ENCODE results near the gene MTHFD2.

The MTHFD2 gene

DNA sequence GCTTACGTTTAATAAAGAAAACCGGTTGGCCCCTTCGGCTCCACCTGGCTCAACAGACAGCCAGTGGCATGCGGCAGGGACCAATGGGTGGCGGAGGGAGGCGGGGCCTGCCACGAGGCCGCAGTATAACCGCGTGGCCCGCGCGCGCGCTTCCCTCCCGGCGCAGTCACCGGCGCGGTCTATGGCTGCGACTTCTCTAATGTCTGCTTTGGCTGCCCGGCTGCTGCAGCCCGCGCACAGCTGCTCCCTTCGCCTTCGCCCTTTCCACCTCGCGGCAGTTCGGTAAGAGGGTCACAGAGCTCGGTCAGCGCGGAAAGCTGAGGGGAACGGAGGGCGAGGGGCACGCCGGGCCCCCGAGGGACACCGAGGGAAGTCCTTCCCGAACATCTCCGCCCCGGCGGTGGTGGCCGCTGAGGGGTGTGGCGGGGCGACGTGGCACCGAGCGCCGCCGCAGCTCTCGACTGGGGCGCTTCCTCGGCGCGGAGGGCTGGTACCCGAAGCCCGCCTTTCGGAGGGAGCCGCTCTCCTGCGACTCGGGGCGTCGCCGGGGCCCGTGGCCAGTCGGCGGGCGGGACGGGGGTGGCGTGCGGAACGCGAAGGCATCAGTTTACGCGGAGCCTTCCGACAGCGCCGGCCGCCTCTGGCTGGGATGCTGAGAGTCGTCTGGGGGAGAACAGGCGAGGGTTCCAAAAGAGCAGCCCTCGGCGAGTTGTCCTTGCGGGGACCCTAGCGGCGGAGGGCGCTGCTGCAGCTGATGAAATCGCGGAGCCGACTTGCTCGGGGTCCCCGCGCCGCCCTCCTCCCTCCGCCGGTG lies at the start of gene MTHFD2:
MTHFD2 (plus strand) TSS at position 155 of the 814 bp plus-strand sequence; CDS start at position 182, 27 bp downstream.
- Histone ChIP-seq H3K36me3 (ENCODE audit: insufficient read depth, low read length) (peaks cover 38% of the 10 kb centered on the region), H3K4me2 (ENCODE audit: low read length) (peak within 1 kb of the TSS; percentile 92), H3K27ac (ENCODE audit: low read depth, low read length, poor library complexity, severe bottlenecking) (peak within 1 kb of the TSS; percentile 80), H3F3A (ENCODE audit: insufficient read depth, low read length) (no peaks in the 10 kb centered on the region), H3K9me2 (ENCODE audit: low read depth, low read length) (no peaks in the 10 kb centered on the region), H3K9ac (ENCODE audit: low read length) (peak within 1 kb of the TSS; percentile 89), H3K9me3 (ENCODE audit: low read length) (no peaks in the 10 kb centered on the region), H3K27me3 (ENCODE audit: insufficient read depth, low read length) (no peaks in the 10 kb centered on the region), H3K4me3 (ENCODE audit: low read depth, low read length, poor library complexity, severe bottlenecking) (peak within 1 kb of the TSS; percentile 77), H3K79me2 (ENCODE audit: insufficient read depth, low read length) (peaks cover 46% of the 10 kb centered on the region), H2AFZ (ENCODE audit: low read length) (no peak within 1 kb of the TSS), H4K20me1 (ENCODE audit: insufficient read depth, low read length) (no peaks in the 10 kb centered on the region), H3K4me1 (ENCODE audit: insufficient read depth, low read length, severe bottlenecking) (peaks cover 42% of the 10 kb centered on the region)
- TF ChIP-seq, protein P1, sequence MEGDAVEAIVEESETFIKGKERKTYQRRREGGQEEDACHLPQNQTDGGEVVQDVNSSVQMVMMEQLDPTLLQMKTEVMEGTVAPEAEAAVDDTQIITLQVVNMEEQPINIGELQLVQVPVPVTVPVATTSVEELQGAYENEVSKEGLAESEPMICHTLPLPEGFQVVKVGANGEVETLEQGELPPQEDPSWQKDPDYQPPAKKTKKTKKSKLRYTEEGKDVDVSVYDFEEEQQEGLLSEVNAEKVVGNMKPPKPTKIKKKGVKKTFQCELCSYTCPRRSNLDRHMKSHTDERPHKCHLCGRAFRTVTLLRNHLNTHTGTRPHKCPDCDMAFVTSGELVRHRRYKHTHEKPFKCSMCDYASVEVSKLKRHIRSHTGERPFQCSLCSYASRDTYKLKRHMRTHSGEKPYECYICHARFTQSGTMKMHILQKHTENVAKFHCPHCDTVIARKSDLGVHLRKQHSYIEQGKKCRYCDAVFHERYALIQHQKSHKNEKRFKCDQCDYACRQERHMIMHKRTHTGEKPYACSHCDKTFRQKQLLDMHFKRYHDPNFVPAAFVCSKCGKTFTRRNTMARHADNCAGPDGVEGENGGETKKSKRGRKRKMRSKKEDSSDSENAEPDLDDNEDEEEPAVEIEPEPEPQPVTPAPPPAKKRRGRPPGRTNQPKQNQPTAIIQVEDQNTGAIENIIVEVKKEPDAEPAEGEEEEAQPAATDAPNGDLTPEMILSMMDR (IDR thresholded peaks at IDR 0.05; ENCODE audit: low read length): peak; percentile 69
- TF ChIP-seq EZH2 (IDR thresholded peaks at IDR 0.05; ENCODE audit: borderline replicate concordance, low read length): no peak

DNA sequence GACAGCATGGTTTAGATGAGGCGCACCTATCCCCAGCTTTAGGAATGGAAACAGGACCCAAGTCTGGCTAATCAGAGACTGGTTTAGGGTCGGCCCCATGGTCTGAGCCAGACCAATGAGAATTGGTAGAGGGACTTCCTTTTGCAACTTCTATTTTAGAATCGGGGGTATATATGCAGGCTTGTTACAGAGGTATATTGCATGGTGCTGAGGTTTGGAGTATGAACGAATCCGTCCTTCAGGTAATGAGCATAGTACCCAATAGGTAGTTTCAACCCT lies 49.2 kb upstream of the MTHFD2 start:
- no peaks in the 10 kb centered on the region for H3K9me2 ChIP-seq (ENCODE audit: low read depth, low read length)
- H3K36me3 ChIP-seq (ENCODE audit: insufficient read depth, low read length): peaks cover 37% of the 10 kb centered on the region; the same call in 1 of the 2 replicates
- no peak overlapping the region for H2AFZ ChIP-seq (ENCODE audit: low read length)
- H4K20me1 ChIP-seq (ENCODE audit: insufficient read depth, low read length): no peaks in the 10 kb centered on the region
- peak overlapping the region; percentile 96 for H3K4me2 ChIP-seq (ENCODE audit: low read length)
- peak overlapping the region; percentile 36 for H3K27ac ChIP-seq (ENCODE audit: low read depth, low read length, poor library complexity, severe bottlenecking)
- H3K9me3 ChIP-seq (ENCODE audit: low read length): no peaks in the 10 kb centered on the region
- H3F3A ChIP-seq (ENCODE audit: insufficient read depth, low read length): peaks cover 17% of the 10 kb centered on the region
- no peaks in the 10 kb centered on the region for H3K27me3 ChIP-seq (ENCODE audit: insufficient read depth, low read length)
- H3K4me1 ChIP-seq (ENCODE audit: insufficient read depth, low read length, severe bottlenecking): peaks cover 39% of the 10 kb centered on the region
- TF ChIP-seq, protein P1 (IDR thresholded peaks at IDR 0.05; ENCODE audit: low read length): no peak
- no peak for TF ChIP-seq EZH2 (IDR thresholded peaks at IDR 0.05; ENCODE audit: borderline replicate concordance, low read length)
- H3K4me3 ChIP-seq (ENCODE audit: low read depth, low read length, poor library complexity, severe bottlenecking): peak overlapping the region; percentile 89
- no peaks in the 10 kb centered on the region for H3K79me2 ChIP-seq (ENCODE audit: insufficient read depth, low read length)
- peak overlapping the region; percentile 90; the same call in 1 of the 2 replicates for H3K9ac ChIP-seq (ENCODE audit: low read length)

DNA sequence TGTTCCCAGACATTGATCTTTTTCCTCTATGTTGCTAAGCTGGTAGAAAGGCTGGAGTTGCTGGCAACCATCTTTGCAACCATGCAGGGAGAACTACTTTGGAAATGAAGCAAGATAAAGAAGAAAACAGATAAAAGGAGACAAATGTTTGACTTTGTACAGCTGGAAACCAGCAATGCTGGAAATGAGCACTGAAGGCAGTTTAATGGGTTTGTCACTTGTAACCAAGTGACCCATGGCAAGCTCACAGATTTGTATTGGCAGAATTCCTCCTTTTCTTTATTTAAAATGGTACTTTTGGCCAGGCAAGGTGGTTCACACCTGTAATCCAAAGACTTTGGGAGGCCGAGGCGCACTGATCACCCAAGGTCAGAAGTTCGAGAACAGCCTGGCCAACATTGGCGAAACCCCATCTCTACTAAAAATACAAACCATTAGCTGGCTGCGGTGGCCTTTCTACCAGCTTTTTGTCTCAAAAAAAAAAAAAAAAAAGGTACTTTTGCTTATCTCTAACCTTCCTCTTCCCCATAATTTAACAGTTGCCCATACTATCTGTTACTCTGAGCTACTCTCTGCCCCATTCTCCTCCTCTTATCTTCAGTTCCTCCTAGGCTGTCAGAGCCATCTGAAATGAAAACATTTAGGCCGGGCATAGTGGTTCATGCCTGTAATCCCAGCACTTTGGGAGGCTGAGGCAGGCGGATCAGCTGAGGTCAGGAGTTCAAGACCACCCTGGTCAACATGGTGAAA lies 48.7 kb upstream of the MTHFD2 start:
- Histone ChIP-seq H2AFZ (ENCODE audit: low read length) (no peak overlapping the region), H3K4me1 (ENCODE audit: insufficient read depth, low read length, severe bottlenecking) (peaks cover 39% of the 10 kb centered on the region), H3K9me2 (ENCODE audit: low read depth, low read length) (no peaks in the 10 kb centered on the region), H4K20me1 (ENCODE audit: insufficient read depth, low read length) (no peaks in the 10 kb centered on the region), H3K27me3 (ENCODE audit: insufficient read depth, low read length) (no peaks in the 10 kb centered on the region), H3F3A (ENCODE audit: insufficient read depth, low read length) (peaks cover 17% of the 10 kb centered on the region), H3K4me3 (ENCODE audit: low read depth, low read length, poor library complexity, severe bottlenecking) (no peak overlapping the region), H3K79me2 (ENCODE audit: insufficient read depth, low read length) (no peaks in the 10 kb centered on the region), H3K4me2 (ENCODE audit: low read length) (no peak overlapping the region; the same call in 1 of the 2 replicates), H3K9ac (ENCODE audit: low read length) (no peak overlapping the region), H3K27ac (ENCODE audit: low read depth, low read length, poor library complexity, severe bottlenecking) (peak overlapping the region; percentile 36), H3K9me3 (ENCODE audit: low read length) (no peaks in the 10 kb centered on the region), H3K36me3 (ENCODE audit: insufficient read depth, low read length) (peaks cover 43% of the 10 kb centered on the region; the same call in 1 of the 2 replicates)
- no peak for TF ChIP-seq EZH2 (IDR thresholded peaks at IDR 0.05; ENCODE audit: borderline replicate concordance, low read length)
- TF ChIP-seq, protein P1 (IDR thresholded peaks at IDR 0.05; ENCODE audit: low read length): no peak
